Lower leg skin (tissue), 4 donors: ENCODE results near the gene PIGV. TPM values are rescaled to one million over a fixed set of nuclear protein-coding genes. Genes with fewer than 3 reads are reported as not detected.
"Not testable (repeated sequence)": the region's sequence is repeated elsewhere in the genome, so short reads cannot be mapped to it uniquely, and the experiment has no call there.

Experiments used
- DNase-seq, 2 donors: peaks; one replicate each; pipeline ENCODE4 v3.0.0-alpha.2; 2019; ENCODE audit warnings: low spot score in 2 of 2
- H3K4me3 ChIP-seq: fragments of 200-600 bp; sonication (generic); 2 replicates; pipeline ENCODE4 v1.5.1; 2017; ENCODE audit warnings: mild to moderate bottlenecking, low read depth; ENCODE audit not compliant: poor library complexity, severe bottlenecking
- CTCF ChIP-seq, 3 donors: fragments of 450-650 bp; IDR thresholded peaks; one replicate each; pipeline ENCODE4 v1.5.1; 2016; ENCODE audit warnings: antibody characterized with exemption in 3 of 3, mild to moderate bottlenecking in 3 of 3, moderate library complexity in 2 of 3
- POLR2A ChIP-seq, 2 donors: fragments of 450-650 bp; IDR thresholded peaks; one replicate each; pipeline ENCODE4 v1.6.1; 2016 to 2017; ENCODE audit warnings: antibody characterized with exemption in 2 of 2, mild to moderate bottlenecking in 1 of 2, moderate library complexity in 1 of 2
- WGBS, 2 donors: methylation state at CpG; one replicate each; pipeline ENCODE4 v1.1.5; 2018; 5-methylcytosine and 5-hydroxymethylcytosine counted together
- intact Hi-C: fragments of 100-400 bp; cut with DNase I; formaldehyde crosslinking; loops from one replicate; pipeline ENCODE4 v1.15.0; 2023; ENCODE audit warnings: low total_unique reads
- total RNA-seq, 4 donors: library from RNA; depleted of rRNA; stranded (reverse); fragments of >200 nt; gene quantifications; one replicate each; pipeline ENCODE4 v1.1.0, GENCODE V29; 2016

The PIGV gene
- total RNA-seq, 4 donors from 2014 or later: 18.2 to 39.3 (median 27.1) TPM

GRCh38 chr1:26799479-26800142, 11.9 kb downstream of the PIGV start:
- WGBS, 2 donors: 22 to 46% methylated on average over 5 of the region's 5 CpGs
- no peak for DNase-seq
- H3K4me3 ChIP-seq: no peak overlapping the region
- TF ChIP-seq CTCF (IDR thresholded peaks at IDR 0.05) (no peak), POLR2A (IDR thresholded peaks at IDR 0.05) (no peak)
- intact Hi-C loops: loop anchor here (5.0 kb wide), 1 partner anchor 88 kb away; no protein-coding TSS in a partner anchor

GRCh38 chr1:26803932-26804331, 16.2 kb downstream of the PIGV start:
- DNase-seq, intact Hi-C loops, H3K4me3 ChIP-seq: not testable (repeated sequence)
- WGBS, 2 donors: 95% methylated on average over 25 of the region's 36 CpGs; no CpG with 5 or more reads in 1 of the 2 donors

DNA sequence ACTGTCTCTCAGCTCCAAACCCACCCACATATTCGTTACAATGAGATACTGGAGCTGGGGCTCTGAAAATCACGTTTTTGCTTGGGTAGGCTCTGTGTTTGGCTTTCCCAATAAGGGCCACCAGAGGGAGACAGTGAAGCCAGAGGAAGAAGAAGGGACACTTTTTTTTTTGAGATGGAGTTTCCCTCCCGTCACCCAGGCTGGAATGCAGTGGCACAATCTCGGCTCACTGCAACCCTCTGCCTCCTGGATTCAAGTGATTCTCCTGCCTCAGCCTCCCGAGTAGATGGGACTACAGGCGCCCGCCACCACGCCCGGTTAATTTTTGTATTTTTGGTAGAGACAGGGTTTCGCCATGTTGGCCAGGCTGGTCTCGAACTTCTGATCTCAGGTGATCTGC, 22.4 kb downstream of the PIGV start:
- peak; percentile 72 to 89 for DNase-seq
- intact Hi-C loops, H3K4me3 ChIP-seq: not testable (repeated sequence)
- 51 to 55% methylated on average over 11 of the region's 11 CpGs for WGBS, 2 donors

GRCh38 chr1:26811057-26811456, 23.3 kb downstream of the PIGV start:
- DNase-seq: no peak
- 74 to 78% methylated on average over 4 of the region's 4 CpGs for WGBS, 2 donors
- H3K4me3 ChIP-seq: no peak overlapping the region
- intact Hi-C loops: no loop called here
- TF ChIP-seq CTCF (IDR thresholded peaks at IDR 0.05) (no peak), POLR2A (IDR thresholded peaks at IDR 0.05) (no peak)

GRCh38 chr1:26811708-26812107, 24.0 kb downstream of the PIGV start:
- H3K4me3 ChIP-seq: no peak overlapping the region
- intact Hi-C loops: no loop called here

DNA sequence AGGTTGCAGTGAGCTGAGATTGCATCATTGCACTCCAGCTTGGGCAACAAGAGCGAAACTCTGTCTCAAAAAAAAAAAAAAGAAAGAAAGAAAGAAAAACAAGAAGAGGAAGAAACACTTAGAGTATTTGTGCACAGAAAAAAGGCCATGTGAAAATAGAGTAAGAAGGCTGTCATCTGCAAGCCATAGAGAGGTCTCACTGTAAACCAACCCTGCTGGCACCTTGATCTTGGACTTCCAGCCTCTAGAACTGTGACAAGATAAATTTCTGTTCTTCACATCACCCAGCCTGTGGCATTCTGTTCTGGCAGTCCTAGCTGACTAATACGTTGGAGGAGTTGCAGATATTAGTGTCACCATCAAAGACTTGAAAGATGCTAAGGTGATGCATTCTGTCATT, 26.6 kb downstream of the PIGV start:
- WGBS, 2 donors: 88 to 97% methylated on average over 2 of the region's 2 CpGs
- TF ChIP-seq POLR2A (IDR thresholded peaks at IDR 0.05) (no peak), CTCF (IDR thresholded peaks at IDR 0.05) (no peak)
- no peak overlapping the region for H3K4me3 ChIP-seq
- intact Hi-C loops: no loop called here
- DNase-seq: no peak

More at GRCh38 chr1:26811708-26812107, 24.0 kb downstream of the PIGV start:
- no peak for DNase-seq
- TF ChIP-seq POLR2A (IDR thresholded peaks at IDR 0.05) (no peak), CTCF (IDR thresholded peaks at IDR 0.05) (no peak)

- 89 to 92% methylated on average over 3 of the region's 3 CpGs for WGBS, 2 donors
- no peak for DNase-seq
- no peak overlapping the region for H3K4me3 ChIP-seq
- TF ChIP-seq POLR2A (IDR thresholded peaks at IDR 0.05) (no peak), CTCF (IDR thresholded peaks at IDR 0.05) (no peak)
- intact Hi-C loops: no loop called here
Observed at GRCh38 chr1:26814893-26815292, 27.1 kb downstream of the PIGV start.
